Kasumi-1 (cell line): ENCODE measurements around the gene ETS1.

Experiments used
- DNase-seq, 2 experiments: peaks; one replicate each; lab custom pipeline; 2025; lab: John Stamatoyannopoulos, UW

ETS1 gene

GRCh38 chr11:128518493-128519207, 68.7 kb downstream of the ETS1 start:
- DNase-seq: no peak

GRCh38 chr11:128517451-128518230, 69.7 kb downstream of the ETS1 start:
- no peak for DNase-seq

DNA sequence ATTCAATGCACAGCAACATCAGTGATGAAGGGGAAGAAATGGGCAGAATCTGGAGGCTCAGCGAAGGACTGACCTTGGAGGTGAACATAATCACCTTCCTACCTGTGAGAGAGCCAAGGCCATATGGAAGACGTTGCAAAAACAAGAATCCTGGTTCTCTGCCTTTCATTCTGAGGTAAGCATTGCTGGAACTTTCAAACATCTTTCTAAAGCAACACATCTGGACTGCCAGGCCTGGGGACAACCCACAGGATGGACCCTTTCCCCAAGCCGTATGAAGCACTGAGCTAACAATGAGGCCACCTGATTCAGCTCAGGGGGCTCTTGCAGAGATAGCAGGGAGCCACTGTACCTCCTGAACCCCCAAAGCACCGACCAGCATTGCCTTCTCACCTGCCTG, 70.5 kb downstream of the ETS1 start:
- DNase-seq: no peak

DNA sequence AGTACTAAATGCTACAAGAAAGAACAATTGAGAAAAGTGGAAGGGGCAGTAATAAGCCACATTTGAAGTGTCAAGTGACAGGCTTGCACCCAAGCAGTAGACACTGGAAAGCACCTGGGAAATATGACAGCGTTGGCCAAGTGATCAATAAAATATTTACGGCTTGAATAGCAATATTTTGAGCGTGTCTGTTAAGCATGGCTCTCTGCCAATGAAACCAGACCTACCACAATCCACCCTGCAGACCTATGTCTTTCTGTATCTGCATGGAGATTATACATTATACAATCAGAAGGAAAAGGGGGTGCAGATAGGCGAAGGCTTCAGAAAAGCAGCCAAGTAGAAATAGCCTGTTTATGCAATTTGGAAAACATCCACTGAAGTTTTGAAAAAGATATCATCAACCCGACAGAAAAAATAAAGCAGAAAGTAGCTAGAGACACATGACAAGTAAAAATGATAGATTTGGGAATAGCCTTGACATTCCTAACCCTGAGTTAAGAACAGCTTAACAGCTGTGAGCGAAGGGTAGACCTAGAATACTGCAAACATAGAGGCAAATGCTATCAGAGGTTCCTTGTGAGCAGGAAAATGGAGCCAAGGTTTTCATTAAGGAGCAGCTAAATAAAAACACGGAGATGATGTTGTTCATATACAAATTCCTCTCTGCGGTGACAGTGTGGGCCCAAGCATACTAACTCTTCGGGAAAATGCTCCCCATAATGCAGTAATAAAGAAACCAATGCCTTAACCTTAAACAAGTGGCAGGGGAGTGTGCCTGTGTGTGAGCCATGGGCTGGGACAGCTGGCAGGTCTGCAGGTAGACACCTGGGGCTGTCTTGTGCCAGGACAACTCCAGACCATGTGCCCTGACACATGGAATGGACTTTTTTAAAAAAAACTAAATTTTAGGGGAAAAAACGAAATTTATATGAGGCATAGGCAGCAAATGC, 71.3 kb downstream of the ETS1 start:
- DNase-seq: no peak

- DNase-seq: no peak
Observed at GRCh38 chr11:128515086-128515485, 72.3 kb downstream of the ETS1 start.

- no peak for DNase-seq
Observed at GRCh38 chr11:128513915-128514681, 73.3 kb downstream of the ETS1 start.

GRCh38 chr11:128512474-128512996, 74.8 kb downstream of the ETS1 start:
- no peak for DNase-seq

GRCh38 chr11:128511712-128512111, 75.6 kb downstream of the ETS1 start:
- no peak for DNase-seq

- no peak for DNase-seq
Observed at GRCh38 chr11:128509621-128510389, 77.6 kb downstream of the ETS1 start.

DNA sequence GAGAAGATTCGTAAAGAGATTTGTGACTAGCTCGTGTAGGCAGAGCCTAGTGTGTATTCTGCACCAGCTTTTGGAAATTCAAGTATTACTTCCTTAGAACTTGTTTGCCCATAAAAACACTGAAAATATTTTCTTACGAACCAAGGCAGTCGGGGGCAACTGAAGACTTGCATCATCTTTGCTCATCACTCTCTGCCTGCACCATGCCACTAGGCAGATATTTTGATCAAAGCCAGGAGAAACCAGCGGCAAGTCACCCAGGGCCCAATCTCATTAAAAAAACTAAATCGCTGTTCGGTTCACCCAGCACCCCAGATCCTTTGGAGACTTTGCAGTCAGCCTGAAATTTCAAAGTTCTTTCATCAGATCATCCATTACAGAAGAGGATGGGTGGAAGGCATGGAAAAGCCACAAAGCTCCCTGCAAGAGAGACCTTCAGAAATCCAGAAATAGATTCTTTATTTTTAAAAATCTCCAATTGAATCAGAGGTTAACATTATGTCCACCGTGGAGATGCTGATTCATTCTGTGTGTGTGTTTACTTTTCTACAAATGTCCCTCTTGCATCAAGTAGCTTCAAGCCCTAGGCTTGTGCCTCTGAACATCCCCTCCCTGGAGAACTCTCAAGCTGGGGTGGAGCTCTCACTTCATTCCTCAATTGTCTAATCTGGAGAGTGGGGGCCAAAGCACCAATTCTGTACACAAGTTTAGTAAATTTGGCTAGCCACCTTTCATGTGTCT, 78.4 kb downstream of the ETS1 start:
- DNase-seq: no peak

GRCh38 chr11:128507936-128508335, 79.4 kb downstream of the ETS1 start:
- no peak for DNase-seq

- DNase-seq: no peak
Observed at GRCh38 chr11:128506999-128507611, 80.3 kb downstream of the ETS1 start.

DNA sequence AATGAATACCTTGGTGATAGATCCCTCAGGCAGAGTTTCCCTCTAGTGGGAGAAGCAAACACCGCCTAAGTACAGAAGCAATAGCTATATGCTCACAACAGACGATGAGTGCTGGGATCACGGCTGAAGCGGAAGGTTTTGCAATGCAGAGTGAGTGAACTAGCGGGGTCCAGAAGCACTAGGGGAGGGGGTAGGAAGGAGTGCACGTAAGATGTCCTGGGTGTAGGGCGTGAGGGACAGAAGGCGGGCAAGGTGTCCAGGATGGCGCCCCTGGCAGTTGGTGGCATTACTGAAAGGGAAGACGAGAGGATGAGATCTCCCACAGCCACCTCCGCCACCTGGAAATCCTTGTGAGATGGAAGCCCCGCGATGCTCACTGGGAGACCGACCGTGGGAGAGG, 81.0 kb downstream of the ETS1 start:
- DNase-seq: no peak

GRCh38 chr11:128505449-128506065, 81.8 kb downstream of the ETS1 start:
- DNase-seq: no peak

- DNase-seq: no peak
Observed at GRCh38 chr11:128504486-128504885, 82.9 kb downstream of the ETS1 start.

- no peak for DNase-seq
Observed at GRCh38 chr11:128503245-128503991, 83.9 kb downstream of the ETS1 start.

- no peak for DNase-seq
Observed at GRCh38 chr11:128502726-128503125, 84.6 kb downstream of the ETS1 start.
